ENCODE data around the gene HES7.

Gene HES7

GRCh38 chr17:8124350-8125153 is 646 bp upstream of the HES7 start:
- no peak for FAIRE-seq
- no peak for DNase-seq (ENCODE audit: insufficient read length, low spot score)

GRCh38 chr17:8122924-8123694 is 797 bp downstream of the HES7 start:
- DNase-seq (ENCODE audit: insufficient read length, low spot score) (no peak), FAIRE-seq (no peak)

GRCh38 chr17:8122422-8122923 is 1.4 kb downstream of the HES7 start:
- FAIRE-seq = no peak
- no peak for DNase-seq (ENCODE audit: insufficient read length, low spot score)

GRCh38 chr17:8121681-8122421 is 2.1 kb downstream of the HES7 start:
- no peak for FAIRE-seq

GRCh38 chr17:8121407-8121680 is 2.6 kb downstream of the HES7 start:
- FAIRE-seq (no peak), DNase-seq (ENCODE audit: insufficient read length, low spot score) (no peak)

More at GRCh38 chr17:8121681-8122421, 2.1 kb downstream of the HES7 start:
- DNase-seq (ENCODE audit: insufficient read length, low spot score) = peak; percentile 63

DNA sequence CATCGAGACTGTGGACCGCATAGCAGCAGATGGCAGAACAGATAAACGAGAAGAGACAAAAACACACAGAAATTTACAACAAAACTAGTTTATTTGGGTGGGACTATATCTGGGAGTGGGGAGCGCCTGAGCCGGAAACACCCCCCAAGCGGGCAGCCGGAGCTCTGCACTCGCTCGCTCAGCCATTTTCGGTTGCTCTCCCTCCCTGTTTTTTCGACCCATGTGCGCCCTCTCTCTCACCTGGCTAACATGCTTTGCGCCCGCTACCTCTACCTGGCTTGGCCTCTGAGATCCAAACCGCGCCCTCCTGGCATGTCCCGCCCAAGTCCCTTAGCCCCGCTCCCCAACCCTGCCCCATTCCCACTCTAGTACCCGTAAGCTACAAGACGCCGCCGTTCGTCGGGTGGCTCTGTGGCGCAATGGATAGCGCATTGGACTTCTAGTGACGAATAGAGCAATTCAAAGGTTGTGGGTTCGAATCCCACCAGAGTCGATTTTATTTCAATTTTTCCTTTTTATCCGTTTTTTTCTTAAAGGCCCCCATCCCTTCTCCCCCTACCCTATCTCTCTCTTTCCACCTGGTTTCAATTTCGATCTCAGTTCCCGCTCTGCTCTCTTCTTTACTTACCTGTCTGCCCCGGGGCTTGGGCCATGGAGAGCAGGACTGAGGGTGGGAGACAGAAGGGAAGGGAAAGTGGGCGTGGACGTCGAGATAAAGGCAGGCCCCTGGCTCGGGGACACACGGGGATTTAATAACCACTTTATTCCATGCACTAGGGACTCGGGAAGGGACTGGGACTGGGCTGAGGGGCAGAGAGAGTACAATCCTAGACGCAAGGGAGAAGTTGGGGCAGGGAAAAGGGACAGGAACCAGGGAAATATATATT is 3.1 kb downstream of the HES7 start:
- FAIRE-seq (no peak), DNase-seq (ENCODE audit: insufficient read length, low spot score) (peak; percentile 54)

DNA sequence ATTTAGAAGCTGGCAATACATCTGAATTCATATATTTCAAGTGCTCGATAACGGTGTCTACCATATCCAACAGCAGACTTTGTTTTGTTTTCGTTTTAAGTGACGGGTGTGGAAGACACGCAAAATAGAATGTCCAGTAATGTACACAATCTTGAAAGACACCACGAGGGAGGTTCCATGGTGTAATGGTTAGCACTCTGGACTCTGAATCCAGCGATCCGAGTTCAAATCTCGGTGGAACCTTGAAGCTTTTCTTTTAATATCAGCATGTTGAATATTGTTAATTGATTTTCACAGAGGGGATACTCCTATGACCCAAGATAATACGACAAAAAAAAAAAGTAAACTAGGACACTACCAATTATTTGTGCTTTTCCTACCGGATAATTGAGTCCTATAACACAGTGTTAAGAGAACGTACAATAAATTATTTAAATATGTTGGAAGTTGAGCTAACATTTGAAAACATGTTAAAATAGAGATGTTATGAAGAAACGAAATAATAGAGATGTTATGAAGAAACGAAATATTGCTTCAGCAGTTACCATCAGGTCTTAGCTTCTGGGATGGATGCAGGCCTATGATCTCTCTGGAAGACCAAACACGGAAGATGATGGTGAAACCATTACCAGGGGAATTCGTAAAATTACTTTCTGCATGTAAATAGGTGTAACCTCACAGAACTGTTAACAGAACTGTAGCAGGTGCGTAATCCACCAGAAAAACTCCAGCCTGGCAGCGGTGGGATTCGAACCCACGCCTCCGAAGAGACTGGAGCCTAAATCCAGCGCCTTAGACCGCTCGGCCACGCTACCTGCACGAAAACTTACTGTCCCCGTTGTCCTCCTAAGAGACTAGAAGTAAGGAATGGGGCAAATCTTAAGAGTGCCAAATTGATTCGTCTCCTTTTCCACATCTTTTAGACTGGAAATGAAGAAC is 4.1 kb downstream of the HES7 start:
- peak; percentile 31 for FAIRE-seq
- peak; percentile 69 for DNase-seq (ENCODE audit: insufficient read length, low spot score)

GRCh38 chr17:8118769-8119580 is 4.9 kb downstream of the HES7 start:
- DNase-seq (ENCODE audit: insufficient read length, low spot score) (peak; percentile 80), FAIRE-seq (no peak)

DNA sequence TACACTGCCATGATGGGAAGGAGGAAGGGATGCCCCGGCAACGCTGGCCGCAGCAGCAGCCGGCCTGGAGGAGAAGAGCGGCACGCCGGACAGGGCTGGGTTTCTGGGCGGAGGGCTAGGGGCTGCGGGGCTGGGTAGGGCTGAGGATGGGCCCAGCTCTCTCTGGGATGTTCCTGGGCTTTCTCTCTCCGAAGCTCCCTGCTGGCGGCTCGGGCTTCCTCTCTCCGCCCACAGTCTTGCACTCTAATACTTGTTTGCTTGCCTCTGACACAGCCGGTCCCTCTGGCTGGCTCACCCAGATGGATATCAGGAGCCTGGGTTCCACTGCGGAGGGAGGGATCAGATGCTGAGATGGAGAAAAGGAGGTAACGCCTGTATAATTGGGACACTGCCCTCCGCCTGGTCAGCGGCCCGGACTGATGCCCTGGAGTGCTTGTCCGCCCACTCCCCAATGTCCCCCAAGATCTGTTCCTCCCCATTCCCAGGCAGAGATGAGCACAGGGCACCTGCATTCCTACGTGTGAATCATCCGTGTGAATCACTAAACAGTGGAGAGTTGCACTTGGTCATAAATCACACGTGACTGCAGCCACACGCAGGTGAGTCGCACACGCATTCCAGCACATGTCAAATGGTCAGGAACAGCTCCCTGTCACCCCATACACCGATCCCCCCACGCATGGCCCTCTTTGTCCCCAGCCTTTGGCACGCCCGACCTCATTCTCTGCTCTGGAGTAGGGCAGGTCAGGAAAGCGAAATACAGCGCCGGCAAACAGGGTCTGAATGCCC is 5.7 kb downstream of the HES7 start, which contains the start of gene ALOXE3:
ALOXE3 (minus strand) TSS at position 535 of the 789 bp plus-strand sequence; CDS start at position 11, 524 bp downstream.
- peak; percentile 95 for FAIRE-seq
- peak; percentile 56 for DNase-seq (ENCODE audit: insufficient read length, low spot score)

DNA sequence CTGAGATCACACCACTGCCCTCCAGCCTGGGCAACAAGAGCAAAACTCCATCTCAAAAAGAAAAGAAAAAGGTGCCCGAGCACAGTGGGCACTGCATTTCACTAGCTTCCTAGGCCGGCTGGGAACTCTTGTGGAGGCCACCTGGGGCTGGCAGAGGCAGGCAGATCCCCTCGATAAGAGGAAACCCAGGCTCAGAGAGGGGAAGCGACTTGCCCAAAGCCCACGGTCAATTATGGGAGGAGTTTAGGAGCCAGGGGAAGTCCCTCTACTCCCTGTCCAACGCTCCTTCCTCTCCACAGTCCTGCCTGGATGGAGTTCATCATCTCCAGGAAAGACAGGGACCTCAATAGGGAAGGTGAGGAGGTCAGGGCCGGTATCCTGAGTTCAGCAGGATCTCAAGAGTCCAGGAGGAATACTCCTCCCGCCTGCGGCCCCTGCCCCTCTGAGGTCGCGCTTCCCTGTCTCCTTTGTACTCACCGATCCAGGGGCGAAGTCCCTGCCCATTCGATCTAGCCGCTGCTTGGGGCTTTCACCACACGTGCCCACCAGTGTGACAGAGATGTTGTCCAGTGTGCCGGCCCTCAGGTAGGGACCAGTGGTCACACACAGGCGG is 6.4 kb downstream of the HES7 start:
- FAIRE-seq = peak; percentile 78

GRCh38 chr17:8116776-8117175 is 7.1 kb downstream of the HES7 start:
- DNase-seq (ENCODE audit: insufficient read length, low spot score) = no peak
- FAIRE-seq = peak; percentile 4

More for the DNA sequence above, 6.4 kb downstream of the HES7 start:
- no peak for DNase-seq (ENCODE audit: insufficient read length, low spot score)

GRCh38 chr17:8110907-8111306 is 13.0 kb downstream of the HES7 start:
- DNase-seq (ENCODE audit: insufficient read length, low spot score) = no peak

GRCh38 chr17:8110456-8110804 is 13.5 kb downstream of the HES7 start:
- no peak for FAIRE-seq

More at GRCh38 chr17:8110907-8111306, 13.0 kb downstream of the HES7 start:
- FAIRE-seq = no peak

GRCh38 chr17:8109661-8110455 is 14.0 kb downstream of the HES7 start:
- FAIRE-seq (no peak), DNase-seq (ENCODE audit: insufficient read length, low spot score) (no peak)

More at GRCh38 chr17:8110456-8110804, 13.5 kb downstream of the HES7 start:
- DNase-seq (ENCODE audit: insufficient read length, low spot score) = no peak

DNA sequence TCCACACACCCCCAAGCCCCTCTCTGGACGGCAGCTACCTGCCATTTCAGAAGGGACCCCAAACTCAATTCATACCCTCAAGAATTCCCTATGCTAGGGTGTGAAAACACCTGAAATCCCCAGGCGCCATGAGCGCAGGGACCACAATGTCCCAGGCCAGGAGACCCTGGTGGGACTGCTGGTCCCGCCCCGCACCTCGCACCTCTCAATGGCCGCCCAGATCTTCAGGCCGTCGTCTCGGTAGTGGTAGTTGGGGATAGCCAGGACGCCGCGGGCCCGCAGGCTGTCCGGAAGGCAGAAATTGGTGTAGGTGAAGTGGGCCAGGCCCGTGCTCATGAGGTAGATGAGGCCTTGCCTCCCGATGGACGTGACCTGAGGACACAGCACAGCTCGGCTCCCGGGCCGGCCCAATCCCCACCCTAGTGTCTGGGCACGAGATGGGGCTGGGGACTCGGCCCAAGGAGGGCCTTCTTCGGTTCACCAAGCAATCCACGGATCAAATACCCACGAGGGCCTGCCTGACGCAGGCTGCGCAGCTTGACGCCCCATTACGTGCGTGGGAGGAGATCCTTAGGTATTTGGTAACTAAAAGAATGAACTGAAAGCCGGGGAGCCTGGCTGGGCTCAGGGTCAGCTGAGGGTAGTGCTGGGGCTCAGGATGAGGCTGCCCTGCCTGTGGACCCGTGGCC is 14.8 kb downstream of the HES7 start:
- no peak for FAIRE-seq
- no peak for DNase-seq (ENCODE audit: insufficient read length, low spot score)

Measured in HTR-8/SVneo (cell line).